Medulla oblongata (tissue), 1 donor: ENCODE results near the gene SGF29.
"Not testable (repeated sequence)": the region's sequence is repeated elsewhere in the genome, so short reads cannot be mapped to it uniquely, and the experiment has no call there.

Experiments used
- DNase-seq: peaks from one replicate; pipeline ENCODE4 v3.0.0-alpha.2; 2015; ENCODE audit errors: extremely low spot score

The SGF29 gene

GRCh38 chr16:28566233-28566925, 12.7 kb downstream of the SGF29 start:
- not testable (repeated sequence) for DNase-seq

- no peak for DNase-seq
These were observed 13.6 kb downstream of the SGF29 start for GRCh38 chr16:28567292-28567691.

- no peak for DNase-seq
These were observed 15.3 kb downstream of the SGF29 start for GRCh38 chr16:28569021-28569420.

DNA sequence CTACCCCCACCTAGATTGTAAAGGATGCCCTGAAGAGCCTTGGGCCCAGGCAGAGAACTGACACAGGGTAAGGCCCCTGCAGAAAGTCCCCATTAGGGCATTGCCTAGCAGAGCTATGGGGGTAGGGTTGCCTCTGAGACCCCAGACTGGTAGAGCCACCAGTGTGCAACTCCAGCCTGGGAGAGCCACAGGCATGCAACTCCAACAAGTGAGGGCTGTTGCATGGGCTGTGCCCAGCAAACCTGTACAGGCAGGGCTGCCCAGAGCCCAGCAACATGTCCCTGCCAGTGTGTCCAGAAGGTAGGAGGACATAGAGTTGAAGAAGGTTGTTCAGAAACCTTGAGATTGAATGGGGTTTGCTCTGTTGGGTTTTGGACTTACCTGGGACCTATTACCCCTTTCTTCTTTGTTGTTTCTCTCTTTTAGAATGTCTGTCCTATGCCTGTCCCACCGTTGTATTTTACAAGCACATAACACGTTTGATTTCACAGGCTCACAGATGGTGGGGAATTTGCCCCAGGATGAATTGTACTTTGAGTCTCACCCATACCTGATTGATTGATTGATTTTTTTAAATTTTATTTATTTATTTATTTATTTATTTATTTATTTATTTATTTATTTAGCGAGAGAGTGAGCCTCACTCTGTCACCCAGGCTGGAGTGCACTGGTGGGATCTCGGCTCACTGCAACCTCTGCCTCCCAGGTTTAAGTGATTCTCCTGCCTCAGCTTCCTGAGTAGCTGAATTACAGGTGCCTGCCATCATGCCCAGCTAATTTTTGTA, 16.4 kb downstream of the SGF29 start:
- no peak for DNase-seq

DNA sequence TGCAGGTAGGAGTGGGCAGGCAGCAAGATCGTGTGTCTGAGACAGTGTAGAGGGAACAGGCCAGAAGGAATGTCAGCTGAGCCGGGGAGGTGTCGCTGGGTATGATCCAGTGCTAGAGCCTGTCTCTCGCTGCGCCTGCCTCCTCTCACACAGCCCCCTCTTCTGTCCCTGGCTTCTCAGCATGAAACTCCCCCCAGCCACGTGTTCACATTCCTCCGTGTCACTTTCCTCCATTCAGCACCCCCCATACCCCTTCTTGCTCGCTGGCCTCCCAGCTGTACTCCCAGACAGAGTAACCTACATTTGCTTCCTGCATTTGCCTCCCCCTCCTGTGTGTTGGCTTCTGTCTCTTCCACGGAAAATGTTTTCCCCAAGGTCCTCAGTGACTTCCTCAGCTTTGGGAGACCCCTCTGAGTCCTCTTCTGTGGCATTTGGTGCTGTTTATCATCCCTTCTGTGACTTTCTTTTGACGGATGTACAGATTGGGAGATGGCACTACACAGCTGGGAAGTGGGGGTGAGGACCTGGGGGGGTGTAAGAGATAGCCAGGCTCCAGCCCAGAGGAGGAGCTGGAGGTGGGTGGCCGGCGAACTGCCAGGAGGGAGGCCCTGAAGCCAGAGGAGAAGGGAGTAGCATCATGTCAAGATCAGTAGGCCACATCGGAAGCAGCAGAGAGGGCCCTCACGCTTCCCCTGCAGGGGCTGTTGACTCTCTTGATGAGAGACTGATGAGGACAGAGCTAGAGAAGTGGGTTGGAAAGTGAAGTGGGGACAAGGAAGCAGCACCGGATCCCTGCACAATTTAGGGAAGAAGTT, 19.2 kb downstream of the SGF29 start:
- no peak for DNase-seq

GRCh38 chr16:28573738-28574718, 20.3 kb downstream of the SGF29 start:
- DNase-seq: no peak

DNA sequence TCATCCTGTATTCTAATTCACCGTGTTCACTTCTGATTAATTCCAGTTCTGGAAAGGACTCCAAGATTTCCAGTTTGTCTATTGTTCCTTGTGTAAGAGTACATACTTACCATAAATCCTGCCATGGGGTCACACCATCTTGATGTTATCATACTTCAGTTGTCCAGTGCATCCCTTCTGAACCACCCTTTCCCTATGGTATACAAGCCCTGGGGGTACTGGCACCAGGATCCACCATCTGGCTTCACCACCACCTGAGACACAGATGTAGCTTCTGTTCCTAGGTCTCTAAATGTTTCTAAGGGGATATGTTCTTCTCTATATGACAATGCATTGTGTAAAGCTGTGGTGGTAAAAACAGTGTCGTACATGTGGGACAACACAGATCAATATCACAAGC, 21.2 kb downstream of the SGF29 start:
- no peak for DNase-seq

DNA sequence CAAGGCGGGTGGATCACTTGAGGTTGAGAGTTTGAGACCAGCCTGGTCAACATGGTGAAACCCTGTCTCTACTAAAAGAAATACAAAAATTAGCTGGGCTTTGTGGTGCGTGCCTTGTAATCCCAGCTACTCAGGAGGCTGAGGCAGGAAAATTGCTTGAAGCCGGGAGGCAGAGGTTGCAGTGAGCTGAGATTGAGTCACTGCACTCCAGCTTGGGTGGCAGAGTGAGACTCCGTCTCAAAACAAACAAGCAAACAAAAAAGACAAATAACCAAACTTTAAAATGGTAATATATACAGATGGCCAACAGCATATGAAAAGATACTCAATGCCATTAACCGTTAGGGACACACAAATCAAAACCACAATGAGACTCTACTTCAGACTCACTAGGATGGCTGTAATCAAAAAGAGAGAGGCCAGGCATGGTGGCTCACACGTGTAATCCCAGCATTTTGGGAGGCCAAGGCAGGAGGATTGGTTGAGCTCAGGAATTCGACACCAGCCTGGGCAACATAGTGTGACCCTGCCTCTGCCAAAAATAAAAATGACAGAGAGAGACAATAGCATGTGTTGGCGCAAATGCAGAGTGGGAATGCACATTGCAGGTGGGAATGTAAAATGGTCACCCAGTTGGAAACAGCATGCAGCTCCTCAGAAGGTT, 21.9 kb downstream of the SGF29 start:
- DNase-seq: no peak

- no peak for DNase-seq
These were observed 27.1 kb downstream of the SGF29 start for GRCh38 chr16:28580726-28581315.

DNA sequence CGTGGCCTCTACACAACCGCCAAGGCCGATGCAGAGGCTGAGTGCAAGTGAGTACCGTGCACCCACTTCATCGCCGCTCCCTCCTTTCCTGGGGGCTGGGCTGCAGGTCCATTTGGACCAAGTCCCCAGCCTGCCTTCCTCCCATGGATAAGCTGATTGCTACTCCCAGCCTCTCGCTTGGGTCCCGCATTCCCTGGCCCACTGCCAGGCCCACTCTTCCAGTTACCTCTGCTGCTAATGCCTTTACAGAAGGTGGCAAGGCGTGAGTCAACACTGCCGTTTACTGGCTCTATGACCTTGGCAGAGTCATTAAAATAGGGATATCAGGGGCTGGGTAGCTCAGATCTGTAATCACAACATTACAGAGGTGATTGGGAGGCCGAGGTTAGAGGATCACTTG, 32.0 kb downstream of the SGF29 start:
- DNase-seq: no peak

DNA sequence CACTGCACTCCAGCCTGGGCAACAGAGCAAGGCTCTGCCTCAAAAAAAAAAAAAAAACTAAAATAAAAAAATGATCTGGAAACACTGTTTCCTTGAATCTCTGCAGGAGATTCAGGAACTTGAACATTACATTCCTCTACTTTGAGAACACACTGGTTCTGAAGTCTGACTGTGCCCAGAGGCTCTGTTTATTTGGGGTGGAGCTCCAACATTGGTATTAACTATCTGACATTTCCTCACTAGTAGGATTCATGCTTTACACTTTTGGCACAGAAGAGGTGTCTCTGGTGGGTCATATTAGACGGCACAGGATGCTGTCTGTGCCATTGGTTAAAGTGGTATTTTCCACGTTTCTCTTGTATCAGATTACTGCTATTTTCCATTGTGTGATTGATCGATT, 32.7 kb downstream of the SGF29 start:
- DNase-seq: no peak

DNA sequence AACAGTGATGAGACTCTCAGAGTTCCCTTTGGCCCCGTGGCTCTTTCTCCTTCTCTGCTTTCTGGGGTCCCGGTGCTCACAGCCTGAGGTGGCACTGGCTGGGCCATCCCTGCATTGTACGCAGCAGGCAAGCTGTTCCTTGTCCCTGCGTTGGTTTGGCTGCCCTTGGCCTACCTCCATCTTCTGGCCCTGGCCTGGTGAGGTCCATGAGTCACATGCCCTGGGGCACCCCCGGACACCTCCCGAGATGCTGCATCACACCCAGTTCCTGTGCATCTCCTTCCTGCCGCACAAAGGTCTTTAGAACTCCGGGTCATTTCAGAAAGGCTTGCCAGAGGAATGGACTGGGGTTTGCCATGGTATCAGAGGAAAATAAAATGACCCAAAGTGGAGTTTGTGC, 33.7 kb downstream of the SGF29 start:
- no peak for DNase-seq

GRCh38 chr16:28589069-28589468, 35.3 kb downstream of the SGF29 start:
- no peak for DNase-seq

DNA sequence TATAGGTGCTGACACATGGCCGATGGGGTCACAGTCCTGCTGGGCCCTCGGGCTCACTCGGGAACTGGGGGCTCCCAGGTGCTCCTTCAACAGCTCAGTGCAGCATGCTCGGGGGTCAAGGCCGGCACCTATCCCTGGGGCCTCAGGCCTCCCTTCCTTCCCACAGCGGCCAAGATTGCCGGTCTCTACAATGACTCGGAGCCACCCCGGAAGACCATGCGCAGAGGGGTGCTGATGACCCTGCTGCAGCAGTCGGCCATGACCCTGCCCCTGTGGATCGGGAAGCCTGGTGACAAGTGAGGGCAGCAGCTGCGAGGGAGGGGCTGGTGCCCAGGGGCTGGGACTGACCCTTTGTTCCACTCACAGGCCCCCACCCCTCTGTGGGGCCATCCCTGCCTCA, 36.2 kb downstream of the SGF29 start:
- DNase-seq: no peak

DNA sequence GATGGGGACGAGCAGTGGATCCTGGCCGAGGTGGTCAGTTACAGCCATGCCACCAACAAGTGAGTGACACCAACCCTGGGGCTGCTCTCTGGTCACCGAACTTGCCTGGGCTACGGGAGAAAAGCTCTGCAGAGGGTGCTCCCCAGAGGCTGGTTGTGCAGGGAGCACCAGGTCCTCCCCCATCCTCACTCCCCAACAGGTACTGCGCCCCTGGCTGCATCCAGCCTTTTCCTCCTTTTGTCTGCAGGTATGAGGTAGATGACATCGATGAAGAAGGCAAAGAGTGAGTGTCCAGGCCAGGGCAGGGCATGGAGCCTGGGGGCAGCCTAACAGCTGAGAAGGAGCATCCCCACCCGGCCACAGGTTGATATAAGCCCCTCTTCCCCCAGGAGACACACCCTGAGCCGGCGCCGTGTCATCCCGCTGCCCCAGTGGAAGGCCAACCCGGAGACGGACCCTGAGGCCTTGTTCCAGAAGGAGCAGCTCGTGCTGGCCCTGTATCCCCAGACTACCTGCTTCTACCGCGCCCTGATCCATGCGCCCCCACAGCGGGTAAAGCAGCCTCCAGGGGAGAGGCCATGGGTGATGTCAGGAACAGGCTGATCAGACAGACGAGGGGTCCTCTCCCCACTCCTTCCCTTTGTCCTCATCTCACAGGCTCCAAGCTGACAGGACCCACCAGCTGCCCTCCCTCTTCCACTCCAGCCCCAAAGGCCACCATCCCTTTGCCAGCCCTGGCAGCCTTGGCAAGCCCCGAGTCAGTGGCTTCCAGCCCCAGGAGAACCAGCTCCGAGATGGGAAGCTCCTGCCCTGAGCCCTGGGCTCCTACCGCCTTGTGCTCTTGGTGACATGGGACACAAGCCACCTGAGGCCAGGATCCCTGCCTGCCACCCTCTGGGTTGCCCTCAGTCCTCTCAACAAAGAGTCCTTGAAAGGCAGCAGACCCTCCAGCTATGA, 36.9 kb downstream of the SGF29 start:
- DNase-seq: no peak

DNA sequence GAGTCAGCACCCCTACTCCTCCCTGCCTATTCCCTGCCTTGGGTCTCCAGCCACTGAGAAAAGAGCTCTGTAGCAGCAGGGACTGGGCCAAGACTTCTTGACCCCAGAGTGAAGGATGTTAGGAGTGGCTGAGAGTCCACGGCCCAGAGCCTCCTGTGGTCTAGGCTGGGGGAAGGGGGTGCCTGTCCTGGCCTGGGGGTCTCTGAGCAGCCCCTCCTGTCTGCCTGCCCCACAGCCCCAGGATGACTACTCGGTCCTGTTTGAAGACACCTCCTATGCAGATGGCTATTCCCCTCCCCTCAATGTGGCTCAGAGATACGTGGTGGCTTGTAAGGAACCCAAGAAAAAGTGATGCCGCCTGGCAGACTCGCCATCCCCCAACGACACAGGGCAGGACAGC, 37.6 kb downstream of the SGF29 start:
- no peak for DNase-seq

DNA sequence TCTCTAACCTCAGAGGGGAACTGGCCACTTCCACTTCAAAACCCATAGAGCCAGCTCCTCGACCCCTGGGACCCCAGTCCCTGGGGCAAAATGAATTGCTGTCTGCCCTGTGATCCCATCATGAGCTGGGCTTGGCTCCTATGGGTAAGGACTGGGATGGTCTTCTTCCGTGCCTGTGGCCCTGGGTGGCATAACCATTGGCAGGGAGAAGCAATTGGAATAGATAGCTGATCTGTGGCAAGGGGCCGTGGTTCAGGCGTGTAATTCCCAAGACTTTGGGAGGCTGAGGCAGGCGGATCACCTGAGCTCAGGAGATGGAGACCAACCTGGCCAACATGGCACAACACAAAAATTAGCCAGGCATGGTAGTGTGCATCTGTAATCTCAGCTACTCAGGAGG, 38.8 kb downstream of the SGF29 start:
- DNase-seq: no peak

DNA sequence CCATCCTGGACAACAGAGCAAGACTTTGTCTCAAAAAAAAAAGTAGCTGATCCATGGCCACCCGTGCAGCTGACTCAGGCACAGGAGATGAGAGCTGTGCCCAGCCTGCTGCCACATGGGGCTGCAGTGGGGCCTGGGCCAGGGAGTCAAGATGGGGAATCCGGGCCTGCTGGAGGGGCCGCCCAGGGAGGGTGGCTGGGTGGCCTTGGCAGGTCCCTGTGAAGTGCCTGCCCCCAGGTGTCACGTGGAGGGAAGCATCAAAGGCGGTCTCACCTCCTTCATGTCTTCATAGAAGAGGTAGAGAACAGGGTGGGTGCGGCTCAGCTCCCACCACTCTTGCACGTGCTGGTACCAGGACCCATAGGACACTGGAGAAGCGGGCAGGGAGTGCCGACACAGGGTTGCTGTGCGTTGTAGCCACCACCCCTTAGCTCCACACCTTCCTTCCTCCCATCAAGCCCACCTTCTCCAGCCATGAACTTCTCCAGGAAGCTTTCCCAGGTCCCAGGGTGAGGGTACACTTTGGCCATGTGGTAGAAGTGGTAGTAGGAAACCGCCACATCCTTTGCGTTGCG, 39.3 kb downstream of the SGF29 start:
- DNase-seq: no peak

DNA sequence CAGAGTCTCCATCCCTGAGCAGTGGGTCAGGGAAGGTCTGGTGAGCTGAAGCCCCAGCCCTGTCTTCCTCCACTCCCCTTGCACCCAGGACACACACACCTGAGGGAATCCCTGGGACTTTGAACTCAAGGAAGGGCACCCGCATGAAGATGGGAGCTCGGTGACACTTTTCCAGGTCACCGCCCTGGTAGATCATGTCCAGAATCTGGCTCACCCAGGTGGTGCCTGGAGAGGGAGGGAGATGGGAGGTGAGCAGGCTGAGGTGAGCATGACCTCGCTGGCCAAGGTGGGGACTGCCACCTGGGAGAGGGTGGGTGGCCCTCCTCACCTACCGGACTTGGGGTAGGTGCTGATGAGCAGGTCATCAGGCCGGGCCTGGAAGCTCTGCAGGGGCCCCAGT, 41.7 kb downstream of the SGF29 start:
- not testable (repeated sequence) for DNase-seq
